GM18858 (cell line): ENCODE data around the gene SLC10A7.

Experiments used
- ATAC-seq: cut with Tn5 transposase; IDR thresholded peaks from one replicate; pipeline ENCODE4 v1.9.1; 2021; ENCODE audit not compliant: unreplicated experiment

The SLC10A7 gene

DNA sequence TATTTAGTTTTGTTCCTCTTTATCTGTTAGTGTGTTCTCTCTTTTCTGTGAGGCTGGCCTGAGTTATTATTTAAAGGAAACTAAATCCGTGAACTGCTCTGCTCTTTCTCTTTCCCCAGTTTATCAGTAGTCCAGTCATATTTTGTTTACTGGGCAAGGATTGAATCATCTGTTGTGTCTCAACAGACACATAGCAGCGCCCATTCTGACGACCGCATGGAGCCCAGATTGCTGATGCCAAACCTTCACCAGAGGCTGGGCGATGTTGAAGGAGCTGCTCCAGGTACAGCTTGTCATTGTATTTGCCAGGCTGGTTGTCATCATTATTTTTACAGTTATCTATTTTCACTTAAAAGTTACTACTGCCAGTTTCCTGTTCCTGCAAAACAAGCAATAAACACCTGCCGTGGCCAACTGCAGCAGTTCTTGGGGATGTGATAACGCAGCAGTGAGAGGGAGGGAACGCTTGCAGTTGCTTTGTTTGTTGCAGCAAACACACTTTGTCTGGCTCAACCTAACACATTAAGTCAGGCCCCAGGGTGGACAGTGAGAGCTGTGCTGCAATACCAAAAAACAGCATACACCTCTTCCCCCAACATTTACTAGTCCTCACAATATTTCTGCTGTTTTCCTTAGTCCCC, 297.3 kb downstream of the SLC10A7 start:
- no peak for ATAC-seq

DNA sequence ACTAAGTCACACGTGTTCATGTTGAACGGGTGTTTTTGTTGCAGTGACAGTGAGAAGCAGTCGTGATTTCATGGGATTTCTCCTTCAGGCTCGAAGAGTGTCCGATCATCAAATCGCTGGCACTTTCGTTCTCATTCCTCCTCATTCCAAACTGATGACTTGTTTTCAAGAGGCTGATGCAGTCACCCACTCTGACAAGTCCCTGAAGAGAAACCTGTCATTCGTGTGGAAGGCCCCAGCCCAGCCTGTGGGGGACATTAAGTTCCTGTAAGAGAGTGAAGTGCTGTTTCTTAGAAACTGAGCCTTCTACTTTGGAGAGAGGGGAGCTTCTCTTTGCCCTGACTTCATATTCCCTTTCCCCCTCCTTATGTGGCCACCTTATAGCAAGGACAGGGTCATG, 299.4 kb downstream of the SLC10A7 start:
- no peak for ATAC-seq

DNA sequence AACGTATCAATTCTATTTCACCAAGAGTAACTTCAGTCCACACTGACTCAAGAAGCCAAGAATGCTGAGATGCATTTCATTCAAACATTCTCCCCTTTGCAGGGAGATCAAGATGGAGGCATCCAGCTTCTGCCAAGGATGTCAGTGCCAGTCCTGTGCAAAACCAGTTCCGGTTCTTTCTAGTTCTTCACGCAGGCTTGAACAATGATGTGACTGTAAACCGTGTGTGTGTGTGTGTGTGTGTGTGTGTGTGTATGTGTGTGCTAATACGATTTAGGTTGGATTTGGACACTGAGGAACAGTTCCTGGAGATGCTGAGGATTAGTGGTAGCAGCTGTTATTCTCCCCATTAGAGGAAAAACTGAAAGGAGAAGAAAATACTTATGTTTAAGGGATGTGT, 307.5 kb downstream of the SLC10A7 start, which contains the start of gene REELD1:
TSS of gene REELD1 (plus strand) at position 301 of the 400 bp plus-strand sequence. CDS start 2,415 bp downstream, outside the sequence.
- ATAC-seq, result no peak

DNA sequence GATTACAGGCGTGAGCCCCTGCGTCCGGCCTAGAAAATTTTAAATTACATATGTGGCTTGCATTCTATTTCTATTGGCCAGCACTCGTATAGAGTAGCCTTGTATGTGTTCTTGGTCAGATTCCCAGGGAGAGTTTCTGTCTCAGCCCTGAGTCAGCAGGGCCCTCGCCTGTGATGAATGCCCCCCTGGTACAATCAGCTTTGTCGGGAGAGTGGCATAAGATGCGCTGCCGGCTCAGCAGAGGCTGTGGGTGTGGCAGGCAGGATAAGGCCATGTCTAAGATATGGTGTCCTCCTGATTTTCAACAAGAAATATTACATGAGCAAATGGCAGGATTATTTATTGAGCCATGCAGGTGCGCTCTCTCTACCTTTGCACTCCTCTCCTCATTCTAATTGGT, 309.0 kb downstream of the SLC10A7 start:
- ATAC-seq, result no peak

DNA sequence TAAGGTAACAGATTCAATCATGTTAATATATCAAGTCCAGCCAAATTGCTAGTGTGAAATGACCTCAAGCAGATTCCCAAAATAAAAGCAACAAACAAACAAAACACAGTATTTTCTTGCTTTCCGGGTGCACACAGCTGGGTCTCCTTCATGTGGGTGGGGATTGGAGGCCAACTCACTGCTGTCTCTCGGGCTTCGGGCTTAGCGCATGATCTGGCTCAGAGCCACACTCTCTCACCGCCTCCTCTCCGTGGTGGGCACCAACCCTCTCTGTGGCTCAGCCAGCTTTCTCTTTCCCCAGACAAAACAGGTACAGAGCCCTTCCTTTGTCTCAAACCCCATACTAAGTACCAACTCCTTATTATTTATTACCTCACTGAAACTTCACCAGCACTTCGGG, 310.3 kb downstream of the SLC10A7 start:
- no peak for ATAC-seq

DNA sequence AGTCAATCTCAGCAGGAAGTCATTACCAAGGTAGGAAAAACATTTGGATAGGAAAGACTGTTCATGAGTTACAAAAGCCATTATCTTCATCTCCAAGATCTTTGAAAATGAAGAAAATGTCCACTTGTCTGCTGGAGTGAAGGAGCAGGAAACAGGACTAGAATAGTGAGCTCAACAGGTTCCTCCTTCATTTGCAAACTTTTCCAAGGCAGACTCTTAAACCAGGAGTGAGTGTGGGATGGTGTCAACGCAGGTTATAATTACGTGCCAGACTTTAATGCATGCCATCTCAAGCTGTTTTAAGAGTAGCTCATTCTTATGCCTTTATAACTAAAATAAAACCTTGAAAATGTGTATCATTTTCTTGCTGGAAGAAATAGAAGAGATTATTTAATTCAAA, 310.9 kb downstream of the SLC10A7 start:
- ATAC-seq, result no peak

DNA sequence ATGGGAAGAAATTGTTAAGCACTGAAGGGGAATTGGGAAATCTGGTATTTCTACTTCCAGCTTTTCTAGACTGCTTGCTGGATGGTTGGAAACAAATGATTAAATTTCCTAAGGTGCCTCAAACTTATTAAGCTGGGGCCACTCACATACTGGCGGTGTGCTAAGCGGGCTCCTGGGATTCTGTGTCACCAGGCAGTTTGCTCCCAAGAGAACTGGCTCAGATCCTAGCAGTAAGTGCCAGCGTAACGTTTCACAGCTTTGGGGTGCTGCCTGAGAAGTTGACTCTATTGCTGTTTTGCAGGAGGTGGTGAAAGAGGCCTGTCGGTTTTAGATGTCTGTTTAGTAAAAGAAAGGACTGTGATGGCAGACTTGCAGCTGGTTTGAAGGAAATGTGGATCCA, 314.3 kb downstream of the SLC10A7 start:
- no peak for ATAC-seq
